Motor neuron (in vitro differentiated cells): ENCODE data around the gene HIGD1C. TPM values are rescaled to one million over a fixed set of nuclear protein-coding genes. Genes with fewer than 3 reads are reported as not detected.
"Not testable (repeated sequence)": the region's sequence is repeated elsewhere in the genome, so short reads cannot be mapped to it uniquely, and the experiment has no call there.

Experiments used
- ATAC-seq, 8 experiments: fragments of 200-7000 bp; cut with Tn5 transposase; replicated peaks in 6 of 8; 2 replicates each; pipeline ENCODE4 v1.8.0; 2021; ENCODE audit warnings: mild to moderate bottlenecking in 8 of 8, moderate library complexity in 8 of 8
- H3K27ac ChIP-seq, 2 donors: fragments of 250-450 bp; sonication (Bioruptor Pico); 2 replicates each; pipeline ENCODE4 v1.9.0; 2021; ENCODE audit warnings: antibody characterized with exemption in 2 of 2, mild to moderate bottlenecking in 2 of 2, moderate library complexity in 1 of 2
- H3K4me1 ChIP-seq, 2 donors: fragments of 250-450 bp; sonication (Bioruptor Pico); replicated peaks in 1 of 2; 2 replicates each; pipeline ENCODE4 v1.6.1; 2021; ENCODE audit warnings: antibody characterized with exemption in 2 of 2, mild to moderate bottlenecking in 2 of 2, moderate library complexity in 1 of 2
- H3K4me3 ChIP-seq, 5 donors: fragments of 250-450 bp; sonication (Bioruptor Pico); 2 replicates each; pipeline ENCODE4 v1.9.0; 2021; ENCODE audit warnings: antibody characterized with exemption in 5 of 5, mild to moderate bottlenecking in 5 of 5, moderate library complexity in 4 of 5
- WGBS, 10 experiments: fragments of 450-650 bp; shearing (Covaris generic); methylation state at CpG; one replicate each; pipeline ENCODE4 v1.0.0; 2022; 5-methylcytosine and 5-hydroxymethylcytosine counted together
- in situ Hi-C, 9 experiments: fragments of 400-800 bp; cut with MboI; loops; one replicate each; pipeline ENCODE4 v1.15.0; 2021; ENCODE audit warnings: low sequenced_read_pairs in 9 of 9, low pct_unique_long_range_greater_than_20kb in 2 of 9; ENCODE audit not compliant: unreplicated experiment in 9 of 9
- total RNA-seq, 8 experiments: library from RNA; unstranded; fragments of 300-600 nt; gene quantifications; 2 replicates each; pipeline versions ENCODE4 v1.2.3 to v1.2.4, GENCODE V29; 2022

Gene HIGD1C
- total RNA-seq, 8 experiments from 2014 or later = not detected

- ATAC-seq = no peak
- 4 to 86% (median 29%) methylated on average over 1 of the region's 1 CpG; no CpG with 5 or more reads in 3 of the 10 experiments for WGBS, 10 experiments
- peak overlapping the region in 2 of 5 donors; percentile 20 to 34 for H3K4me3 ChIP-seq
- peaks cover 17 to 28% of the 10 kb centered on the region in 2 donors for H3K4me1 ChIP-seq
- in situ Hi-C loops = no loop called here
- no peak overlapping the region for H3K27ac ChIP-seq
Measured at GRCh38 chr12:50925920-50926319, 26.4 kb upstream of the HIGD1C start.

GRCh38 chr12:50926415-50926814, 25.9 kb upstream of the HIGD1C start:
- in situ Hi-C loops = no loop called here
- Histone ChIP-seq H3K4me3 (peak overlapping the region in 1 of 5 donors; percentile 3), H3K27ac (no peak overlapping the region), H3K4me1 (peaks cover 17 to 28% of the 10 kb centered on the region in 2 donors)
- no peak for ATAC-seq
- WGBS, 10 experiments = 0 to 100% (median 56%) methylated on average over 1 of the region's 1 CpG; no CpG with 5 or more reads in 2 of the 10 experiments

GRCh38 chr12:50926932-50927331, 25.4 kb upstream of the HIGD1C start:
- peak in 3 of 8 experiments; percentile 9 to 17 (median 11) for ATAC-seq
- WGBS, 10 experiments = 10 to 50% (median 21%) methylated on average over 1 to 3 of the region's 3 CpGs; no CpG with 5 or more reads in 3 of the 10 experiments
- Histone ChIP-seq H3K4me3 (peak overlapping the region in 1 of 5 donors; percentile 7), H3K4me1 (peaks cover 17 to 28% of the 10 kb centered on the region in 2 donors)
- in situ Hi-C loops, H3K27ac ChIP-seq: not testable (repeated sequence)

- H3K4me1 ChIP-seq = peaks cover 17 to 25% of the 10 kb centered on the region in 2 donors
- H3K27ac ChIP-seq = no peak overlapping the region
- WGBS, 10 experiments = 29 to 100% (median 82%) methylated on average over 1 to 2 of the region's 2 CpGs; no CpG with 5 or more reads in 2 of the 10 experiments
- in situ Hi-C loops = no loop called here
- no peak overlapping the region for H3K4me3 ChIP-seq
- no peak for ATAC-seq
Measured at GRCh38 chr12:50927356-50927755, 25.0 kb upstream of the HIGD1C start.

DNA sequence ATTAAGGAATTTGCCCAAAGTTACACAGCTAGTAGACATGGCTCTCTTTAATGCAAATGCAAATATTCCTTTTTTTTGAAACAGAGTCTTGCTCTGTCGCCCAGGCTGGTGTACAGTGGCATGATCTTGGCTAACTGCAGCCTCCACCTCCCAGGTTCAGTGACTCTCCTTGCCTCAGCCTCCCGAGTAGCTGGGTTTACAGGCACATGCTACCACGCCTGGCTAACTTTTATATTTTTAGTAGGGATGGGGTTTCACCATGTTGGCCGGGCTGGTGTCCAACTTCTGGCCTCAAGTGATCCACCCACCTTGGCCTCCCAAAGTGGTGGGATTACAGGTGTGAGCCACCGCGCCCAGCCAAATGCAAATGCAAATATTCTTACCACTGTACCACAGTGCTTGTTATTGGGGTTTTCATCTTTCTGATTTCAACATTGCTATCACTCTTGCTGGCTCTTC, 24.5 kb upstream of the HIGD1C start:
- no peak overlapping the region for H3K4me3 ChIP-seq
- in situ Hi-C loops = no loop called here
- 55 to 100% (median 96%) methylated on average over 1 to 4 of the region's 6 CpGs; no CpG with 5 or more reads in 3 of the 10 experiments for WGBS, 10 experiments
- H3K27ac ChIP-seq = no peak overlapping the region
- peaks cover 17 to 20% of the 10 kb centered on the region in 2 donors for H3K4me1 ChIP-seq
- no peak for ATAC-seq

- Histone ChIP-seq H3K4me3 (no peak overlapping the region), H3K4me1 (peaks cover 14 to 16% of the 10 kb centered on the region in 2 donors), H3K27ac (no peak overlapping the region)
- ATAC-seq = no peak
- 0 to 92% (median 83%) methylated on average over 1 to 2 of the region's 3 CpGs; no CpG with 5 or more reads in 3 of the 10 experiments for WGBS, 10 experiments
- in situ Hi-C loops = no loop called here
Measured at GRCh38 chr12:50928392-50928791, 24.0 kb upstream of the HIGD1C start.

- no peak overlapping the region for H3K4me3 ChIP-seq
- WGBS, 10 experiments = 56 to 100% (median 100%) methylated on average over 1 to 2 of the region's 3 CpGs; no CpG with 5 or more reads in 3 of the 10 experiments
- ATAC-seq = no peak
- in situ Hi-C loops = no loop called here
- H3K27ac ChIP-seq = no peak overlapping the region
- H3K4me1 ChIP-seq = peaks cover 3 to 4% of the 10 kb centered on the region in 2 donors
Measured at GRCh38 chr12:50929831-50930230, 22.5 kb upstream of the HIGD1C start.

GRCh38 chr12:50930477-50930876, 21.9 kb upstream of the HIGD1C start:
- H3K4me1 ChIP-seq, H3K4me3 ChIP-seq, ATAC-seq, H3K27ac ChIP-seq, in situ Hi-C loops: not testable (repeated sequence)
- WGBS, 10 experiments = 89 to 100% (median 95%) methylated on average over 1 to 12 of the region's 12 CpGs

GRCh38 chr12:50932787-50933280, 19.5 kb upstream of the HIGD1C start:
- ATAC-seq = no peak
- Histone ChIP-seq H3K4me1 (no peaks in the 10 kb centered on the region), H3K4me3 (no peak overlapping the region), H3K27ac (no peak overlapping the region)
- 48 to 100% (median 79%) methylated on average over 2 of the region's 2 CpGs; no CpG with 5 or more reads in 2 of the 10 experiments for WGBS, 10 experiments
- in situ Hi-C loops = no loop called here

- no peak overlapping the region for H3K27ac ChIP-seq
- no peaks in the 10 kb centered on the region for H3K4me1 ChIP-seq
- WGBS, 10 experiments = 92 to 100% (median 100%) methylated on average over 1 to 2 of the region's 2 CpGs; no CpG with 5 or more reads in 7 of the 10 experiments
- H3K4me3 ChIP-seq = no peak overlapping the region
- in situ Hi-C loops = no loop called here
- peak in 2 of 8 experiments; percentile 26 to 84 for ATAC-seq
Measured at GRCh38 chr12:50933459-50934124, 18.8 kb upstream of the HIGD1C start.

GRCh38 chr12:50934371-50934851, 17.9 kb upstream of the HIGD1C start:
- ATAC-seq = peak in 3 of 8 experiments; percentile 12 to 61 (median 60)
- H3K4me1 ChIP-seq = no peaks in the 10 kb centered on the region

GRCh38 chr12:50934981-50935807, 17.1 kb upstream of the HIGD1C start:
- Histone ChIP-seq H3K4me1 (no peaks in the 10 kb centered on the region), H3K4me3 (no peak overlapping the region), H3K27ac (no peak overlapping the region)
- in situ Hi-C loops = no loop called here
- WGBS, 10 experiments = 27 to 84% (median 55%) methylated on average over 3 to 5 of the region's 6 CpGs; no CpG with 5 or more reads in 1 of the 10 experiments
- ATAC-seq = peak in 3 of 8 experiments; percentile 7 to 65 (median 57)

More at GRCh38 chr12:50934371-50934851, 17.9 kb upstream of the HIGD1C start:
- 15 to 100% (median 81%) methylated on average over 1 to 3 of the region's 3 CpGs; no CpG with 5 or more reads in 1 of the 10 experiments for WGBS, 10 experiments
- in situ Hi-C loops = no loop called here
- no peak overlapping the region for H3K27ac ChIP-seq
- H3K4me3 ChIP-seq = no peak overlapping the region
